ENCODE data around the gene PKD1L1.

DNA sequence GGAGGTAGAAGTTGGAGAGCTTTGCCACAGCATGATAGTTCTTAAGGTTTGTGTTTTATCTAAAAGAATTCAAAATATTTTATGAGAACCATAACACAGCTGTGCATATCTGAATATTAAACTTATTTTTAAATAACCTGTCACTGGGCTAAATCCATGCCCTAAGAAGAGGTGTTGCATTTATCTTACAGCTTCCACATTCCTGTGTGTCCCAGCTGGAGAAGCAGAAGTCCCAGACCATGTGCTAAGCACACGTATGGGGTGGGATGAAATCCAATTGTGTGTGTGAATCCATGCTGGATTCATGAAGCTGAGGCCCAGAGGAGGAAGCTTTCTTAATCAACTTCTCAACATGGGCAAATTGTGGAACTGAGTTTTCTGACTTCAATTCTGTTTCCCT lies 121.5 kb downstream of the PKD1L1 start:
- TF ChIP-seq, protein P1, sequence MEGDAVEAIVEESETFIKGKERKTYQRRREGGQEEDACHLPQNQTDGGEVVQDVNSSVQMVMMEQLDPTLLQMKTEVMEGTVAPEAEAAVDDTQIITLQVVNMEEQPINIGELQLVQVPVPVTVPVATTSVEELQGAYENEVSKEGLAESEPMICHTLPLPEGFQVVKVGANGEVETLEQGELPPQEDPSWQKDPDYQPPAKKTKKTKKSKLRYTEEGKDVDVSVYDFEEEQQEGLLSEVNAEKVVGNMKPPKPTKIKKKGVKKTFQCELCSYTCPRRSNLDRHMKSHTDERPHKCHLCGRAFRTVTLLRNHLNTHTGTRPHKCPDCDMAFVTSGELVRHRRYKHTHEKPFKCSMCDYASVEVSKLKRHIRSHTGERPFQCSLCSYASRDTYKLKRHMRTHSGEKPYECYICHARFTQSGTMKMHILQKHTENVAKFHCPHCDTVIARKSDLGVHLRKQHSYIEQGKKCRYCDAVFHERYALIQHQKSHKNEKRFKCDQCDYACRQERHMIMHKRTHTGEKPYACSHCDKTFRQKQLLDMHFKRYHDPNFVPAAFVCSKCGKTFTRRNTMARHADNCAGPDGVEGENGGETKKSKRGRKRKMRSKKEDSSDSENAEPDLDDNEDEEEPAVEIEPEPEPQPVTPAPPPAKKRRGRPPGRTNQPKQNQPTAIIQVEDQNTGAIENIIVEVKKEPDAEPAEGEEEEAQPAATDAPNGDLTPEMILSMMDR (optimal IDR thresholded peaks at IDR 0.05 in 1 of 3, IDR thresholded peaks at IDR 0.05 in 1 of 3, conservative IDR thresholded peaks at IDR 0.05 in 1 of 3; ENCODE audit: extremely low read depth in 1 of 3, insufficient read depth in 2 of 3, low read length in 3 of 3): no peak
- no peak for TF ChIP-seq EZH2 (IDR thresholded peaks at IDR 0.05; ENCODE audit: low read length)
